Caco-2 (cell line): ENCODE measurements around the gene NOTCH1. TPM values are rescaled to one million over a fixed set of nuclear protein-coding genes. Genes with fewer than 3 reads are reported as not detected.

Experiments
- BruUV-seq: library from RNA; stranded (reverse); fragments of 400-500 nt; replicated peaks from 2 replicates; lab custom pipeline; 2021; lab: Mats Ljungman, UMichigan
- CTCF ChIA-PET: fragments of 300-600 bp; sonication (Branson Sonifier 250); formaldehyde crosslinking; loops from one replicate; lab custom pipeline; 2022; ENCODE audit warnings: antibody characterized with exemption; lab: Charles Lee
- POLR2A ChIA-PET: fragments of 300-600 bp; sonication (Branson Sonifier 250); formaldehyde crosslinking; loops from one replicate; lab custom pipeline; 2022; ENCODE audit warnings: antibody characterized with exemption; lab: Charles Lee
- DNase-seq, 2 experiments: peaks; one replicate each; pipeline versions ENCODE4 v3.0.0 to v3.0.0-alpha.2; 2020 to 2022
- H3K27me3 ChIP-seq: replicated peaks from 2 replicates; pipeline ENCODE4 v1.6.0; 2011; ENCODE audit warnings: low read length; ENCODE audit not compliant: control insufficient read depth, insufficient read depth
- H3K36me3 ChIP-seq: 2 replicates; pipeline ENCODE4 v1.5.1; 2011; ENCODE audit warnings: low read length; ENCODE audit not compliant: control insufficient read depth, insufficient read depth
- H3K4me1 ChIP-seq: fragments of 250-450 bp; sonication (Bioruptor Pico); 2 replicates; pipeline ENCODE4 v1.5.1; 2020; ENCODE audit warnings: mild to moderate bottlenecking
- H3K4me3 ChIP-seq: 2 replicates; pipeline ENCODE4 v1.5.1; 2011; ENCODE audit warnings: low read depth, mild to moderate bottlenecking, control low read depth, low read length
- H3K9me3 ChIP-seq: fragments of 250-450 bp; sonication (Bioruptor Pico); 2 replicates; pipeline ENCODE4 v1.5.1; 2020; ENCODE audit warnings: mild to moderate bottlenecking, moderate library complexity
- H3K27ac Mint-ChIP-seq: one replicate; pipeline ENCODE4 v1.8.0; 2022; ENCODE audit warnings: mixed read lengths; ENCODE audit not compliant: unreplicated experiment
- H3K27me3 Mint-ChIP-seq: one replicate; pipeline ENCODE4 v1.8.0; 2022; ENCODE audit warnings: mixed read lengths; ENCODE audit not compliant: insufficient read depth, unreplicated experiment
- H3K36me3 Mint-ChIP-seq: one replicate; pipeline ENCODE4 v1.8.0; 2022; ENCODE audit warnings: mild to moderate bottlenecking, mixed read lengths; ENCODE audit not compliant: insufficient read depth, unreplicated experiment
- H3K4me1 Mint-ChIP-seq: one replicate; pipeline ENCODE4 v1.8.0; 2022; ENCODE audit warnings: low read depth, mixed read lengths; ENCODE audit not compliant: unreplicated experiment
- H3K4me3 Mint-ChIP-seq: one replicate; pipeline ENCODE4 v1.8.0; 2022; ENCODE audit warnings: mild to moderate bottlenecking, moderate library complexity, mixed read lengths; ENCODE audit not compliant: unreplicated experiment
- H3K9me3 Mint-ChIP-seq: one replicate; pipeline ENCODE4 v1.8.0; 2022; ENCODE audit warnings: mixed read lengths; ENCODE audit not compliant: unreplicated experiment
- CTCF ChIP-seq, 2 experiments: fragments of 200-600 bp in 1 of 2; IDR thresholded peaks; 1 replicate in 1 of 2; 2 replicates in 1 of 2; pipeline versions ENCODE4 v1.5.1 to v1.8.0; 2011 to 2022; ENCODE audit warnings: antibody characterized with exemption in 1 of 2, control low read depth in 1 of 2, inconsistent platforms in 1 of 2, low read depth in 1 of 2, low read length in 1 of 2, mild to moderate bottlenecking in 1 of 2, moderate library complexity in 1 of 2; ENCODE audit not compliant: insufficient read depth in 1 of 2, severe bottlenecking in 1 of 2, unreplicated experiment in 1 of 2
- intact Hi-C: fragments of 100-400 bp; cut with micrococcal nuclease; formaldehyde crosslinking; loops from one replicate; pipeline ENCODE4 v1.10.0; 2022; ENCODE audit not compliant: unreplicated experiment
- total RNA-seq: library from RNA; stranded (reverse); gene quantifications from 2 replicates; pipeline ENCODE4 v1.2.3, GENCODE V29; 2022

The NOTCH1 gene
- total RNA-seq, 1 experiment from 2014 or later, result 6.3 TPM

GRCh38 chr9:136506425-136506824 is 39.4 kb downstream of the NOTCH1 start:
- TF ChIP-seq CTCF (IDR thresholded peaks at IDR 0.05; ENCODE audit: insufficient read depth in 1 of 2, low read depth in 1 of 2, low read length in 1 of 2, severe bottlenecking in 1 of 2, unreplicated experiment in 1 of 2), result no peak
- ChIA-PET CTCF (interaction anchor here (0.6 kb wide), 1 partner anchor 17 kb away, joined by 3 read pairs; no protein-coding TSS in a partner anchor), POLR2A (interaction anchor here (0.6 kb wide), 1 partner anchor 623 kb away, joined by 9 read pairs; no protein-coding TSS in a partner anchor)
- H3K4me3 Mint-ChIP-seq, result no peak overlapping the region
- no peaks in the 10 kb centered on the region for H3K9me3 Mint-ChIP-seq
- H3K27me3 Mint-ChIP-seq, result no peaks in the 10 kb centered on the region
- no peaks in the 10 kb centered on the region for H3K4me1 Mint-ChIP-seq
- Histone ChIP-seq H3K4me1 (no peaks in the 10 kb centered on the region), H3K36me3 (no peaks in the 10 kb centered on the region), H3K4me3 (no peak overlapping the region), H3K9me3 (no peaks in the 10 kb centered on the region), H3K27me3 (no peaks in the 10 kb centered on the region)
- no peak overlapping the region for H3K27ac Mint-ChIP-seq
- intact Hi-C loops, result no loop called here
- BruUV-seq, result no TSS peak
- DNase-seq, result no peak
- no peaks in the 10 kb centered on the region for H3K36me3 Mint-ChIP-seq

- TF ChIP-seq CTCF (IDR thresholded peaks at IDR 0.05; ENCODE audit: insufficient read depth in 1 of 2, low read depth in 1 of 2, low read length in 1 of 2, severe bottlenecking in 1 of 2, unreplicated experiment in 1 of 2), result no peak
- H3K9me3 ChIP-seq, result no peaks in the 10 kb centered on the region
- Mint-ChIP-seq H3K4me1 (no peaks in the 10 kb centered on the region), H3K4me3 (no peak overlapping the region), H3K27ac (no peak overlapping the region), H3K36me3 (no peaks in the 10 kb centered on the region), H3K9me3 (no peaks in the 10 kb centered on the region), H3K27me3 (no peaks in the 10 kb centered on the region)
- BruUV-seq, result no TSS peak
- no peaks in the 10 kb centered on the region for H3K4me1 ChIP-seq
- no peak for DNase-seq
- POLR2A ChIA-PET, result interaction anchor here (0.6 kb wide), 1 partner anchor 624 kb away, joined by 9 read pairs; no protein-coding TSS in a partner anchor
- CTCF ChIA-PET, result no interaction called here
- H3K4me3 ChIP-seq, result no peak overlapping the region
- H3K36me3 ChIP-seq, result no peaks in the 10 kb centered on the region
- no peaks in the 10 kb centered on the region for H3K27me3 ChIP-seq
- intact Hi-C loops, result no loop called here
Observed at GRCh38 chr9:136505406-136506403, 40.1 kb downstream of the NOTCH1 start.

GRCh38 chr9:136504512-136505348 is 41.1 kb downstream of the NOTCH1 start:
- no peak overlapping the region for H3K4me3 Mint-ChIP-seq
- Histone ChIP-seq H3K9me3 (no peaks in the 10 kb centered on the region), H3K27me3 (no peaks in the 10 kb centered on the region), H3K4me1 (no peaks in the 10 kb centered on the region), H3K36me3 (no peaks in the 10 kb centered on the region), H3K4me3 (no peak overlapping the region)
- no peaks in the 10 kb centered on the region for H3K36me3 Mint-ChIP-seq
- DNase-seq, result no peak
- H3K9me3 Mint-ChIP-seq, result no peaks in the 10 kb centered on the region
- H3K27ac Mint-ChIP-seq, result no peak overlapping the region
- CTCF ChIA-PET, result no interaction called here
- POLR2A ChIA-PET, result no interaction called here
- no peaks in the 10 kb centered on the region for H3K4me1 Mint-ChIP-seq
- no peaks in the 10 kb centered on the region for H3K27me3 Mint-ChIP-seq
- intact Hi-C loops, result no loop called here
- no peak for TF ChIP-seq CTCF (IDR thresholded peaks at IDR 0.05; ENCODE audit: insufficient read depth in 1 of 2, low read depth in 1 of 2, low read length in 1 of 2, severe bottlenecking in 1 of 2, unreplicated experiment in 1 of 2)
- no TSS peak for BruUV-seq
